ENCODE data around the gene PGA4.

DNA sequence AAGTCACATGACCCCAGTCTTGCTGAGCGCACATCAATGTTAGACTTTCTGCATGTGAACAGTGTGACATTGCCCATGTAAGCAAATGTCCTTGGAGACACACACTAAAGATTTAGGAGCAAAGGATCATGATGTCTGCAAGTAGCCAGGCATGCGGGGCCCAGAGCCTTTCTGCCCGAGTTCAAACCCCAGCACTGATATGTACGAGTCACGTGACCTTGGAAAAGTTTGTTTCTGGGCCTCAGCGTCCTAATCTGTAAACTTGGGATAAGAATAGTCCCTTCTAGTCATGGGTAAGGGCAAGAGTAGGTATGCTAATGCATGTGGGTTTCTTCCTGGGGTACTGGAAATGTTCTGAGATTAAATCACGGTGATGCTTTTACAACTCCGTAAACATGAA is 35.6 kb upstream of the PGA4 start:
- TF ChIP-seq, protein P1, sequence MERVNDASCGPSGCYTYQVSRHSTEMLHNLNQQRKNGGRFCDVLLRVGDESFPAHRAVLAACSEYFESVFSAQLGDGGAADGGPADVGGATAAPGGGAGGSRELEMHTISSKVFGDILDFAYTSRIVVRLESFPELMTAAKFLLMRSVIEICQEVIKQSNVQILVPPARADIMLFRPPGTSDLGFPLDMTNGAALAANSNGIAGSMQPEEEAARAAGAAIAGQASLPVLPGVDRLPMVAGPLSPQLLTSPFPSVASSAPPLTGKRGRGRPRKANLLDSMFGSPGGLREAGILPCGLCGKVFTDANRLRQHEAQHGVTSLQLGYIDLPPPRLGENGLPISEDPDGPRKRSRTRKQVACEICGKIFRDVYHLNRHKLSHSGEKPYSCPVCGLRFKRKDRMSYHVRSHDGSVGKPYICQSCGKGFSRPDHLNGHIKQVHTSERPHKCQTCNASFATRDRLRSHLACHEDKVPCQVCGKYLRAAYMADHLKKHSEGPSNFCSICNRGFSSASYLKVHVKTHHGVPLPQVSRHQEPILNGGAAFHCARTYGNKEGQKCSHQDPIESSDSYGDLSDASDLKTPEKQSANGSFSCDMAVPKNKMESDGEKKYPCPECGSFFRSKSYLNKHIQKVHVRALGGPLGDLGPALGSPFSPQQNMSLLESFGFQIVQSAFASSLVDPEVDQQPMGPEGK (CRISPR knock-in tag; IDR thresholded peaks at IDR 0.05; ENCODE audit: borderline replicate concordance), result no peak
- TF ChIP-seq RARB (CRISPR knock-in tag; IDR thresholded peaks at IDR 0.05) (no peak), ZFP30 (CRISPR knock-in tag; IDR thresholded peaks at IDR 0.05) (no peak), ESRRG (CRISPR knock-in tag; IDR thresholded peaks at IDR 0.05) (no peak), PPARA (CRISPR knock-in tag; IDR thresholded peaks at IDR 0.05; ENCODE audit: borderline replicate concordance) (no peak), ARNTL (CRISPR knock-in tag; IDR thresholded peaks at IDR 0.05; ENCODE audit: borderline replicate concordance, low read depth) (no peak), OSR1 (CRISPR knock-in tag; IDR thresholded peaks at IDR 0.05) (no peak), GLIS3 (CRISPR knock-in tag; IDR thresholded peaks at IDR 0.05) (no peak)
- TF ChIP-seq, protein P2, sequence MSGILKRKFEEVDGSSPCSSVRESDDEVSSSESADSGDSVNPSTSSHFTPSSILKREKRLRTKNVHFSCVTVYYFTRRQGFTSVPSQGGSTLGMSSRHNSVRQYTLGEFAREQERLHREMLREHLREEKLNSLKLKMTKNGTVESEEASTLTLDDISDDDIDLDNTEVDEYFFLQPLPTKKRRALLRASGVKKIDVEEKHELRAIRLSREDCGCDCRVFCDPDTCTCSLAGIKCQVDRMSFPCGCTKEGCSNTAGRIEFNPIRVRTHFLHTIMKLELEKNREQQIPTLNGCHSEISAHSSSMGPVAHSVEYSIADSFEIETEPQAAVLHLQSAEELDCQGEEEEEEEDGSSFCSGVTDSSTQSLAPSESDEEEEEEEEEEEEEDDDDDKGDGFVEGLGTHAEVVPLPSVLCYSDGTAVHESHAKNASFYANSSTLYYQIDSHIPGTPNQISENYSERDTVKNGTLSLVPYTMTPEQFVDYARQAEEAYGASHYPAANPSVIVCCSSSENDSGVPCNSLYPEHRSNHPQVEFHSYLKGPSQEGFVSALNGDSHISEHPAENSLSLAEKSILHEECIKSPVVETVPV (CRISPR knock-in tag; IDR thresholded peaks at IDR 0.05), result no peak
